K562 (cell line): Measurements from ENCODE around the gene MAN2A1. TPM values are rescaled to one million over a fixed set of nuclear protein-coding genes. Genes with fewer than 3 reads are reported as not detected.

Experiments
- ATAC-seq: fragments of 200-7000 bp; cut with Tn5 transposase; 3 replicates; pipeline ENCODE4 v1.9.1; 2020; ENCODE audit warnings: moderate library complexity
- BruUV-seq: library from RNA; stranded (reverse); fragments of 400-500 nt; replicated peaks from 2 replicates; lab custom pipeline; 2021; lab: Mats Ljungman, UMichigan
- CTCF ChIA-PET: fragments of 300-600 bp; formaldehyde crosslinking; extraction: SDS; loops from one replicate; lab custom pipeline; 2021; ENCODE audit warnings: low intra/inter-chr PET ratio; lab: Yijun Ruan, JAX
- POLR2A ChIA-PET: fragments of 300-600, 350-650 bp; sonication (Branson Sonifier 250); formaldehyde crosslinking; extraction: SDS; loops from one replicate; lab custom pipeline; 2021; ENCODE audit warnings: antibody characterized with exemption, inconsistent platforms; lab: Yijun Ruan, JAX
- DNase-seq, 4 experiments: peaks; one replicate each; pipeline versions ENCODE4 v3.0.0 to v3.0.0-alpha.2; 2011 to 2018; ENCODE audit warnings: low spot score in 3 of 4, mixed read lengths in 3 of 4; ENCODE audit errors: extremely low read depth in 1 of 4
- FAIRE-seq: peaks from 2 replicates; lab custom pipeline; 2011; peaks lifted over from hg19 to GRCh38; lab: Jason Lieb, UNC
- H2AFZ ChIP-seq: 2 replicates; pipeline ENCODE4 v1.6.0; 2011; ENCODE audit warnings: low read depth, low read length, control low read depth, inconsistent platforms
- H3K27ac ChIP-seq: fragments of 200-600 bp; 3 replicates; pipeline ENCODE4 v1.8.0; 2011; ENCODE audit warnings: low read depth, mild to moderate bottlenecking, control low read depth, inconsistent platforms, low read length, moderate library complexity, mixed read lengths; ENCODE audit errors: extremely low read depth
- H3K27me3 ChIP-seq, 2 experiments: fragments of 300-600 bp in 1 of 2; 2 replicates in 1 of 2; 3 replicates in 1 of 2; pipeline versions ENCODE4 v1.6.0 to v1.8.0; 2011; ENCODE audit warnings: inconsistent platforms in 2 of 2, low read length in 2 of 2, mild to moderate bottlenecking in 1 of 2, mixed read lengths in 1 of 2, moderate library complexity in 1 of 2; ENCODE audit not compliant: control insufficient read depth in 2 of 2, insufficient read depth in 2 of 2
- H3K36me3 ChIP-seq: fragments of 300-600 bp; 3 replicates; pipeline ENCODE4 v1.8.0; 2011; ENCODE audit warnings: mild to moderate bottlenecking, low read length, inconsistent platforms; ENCODE audit not compliant: control insufficient read depth, insufficient read depth
- H3K4me1 ChIP-seq, 2 experiments: fragments of 200-600 bp in 1 of 2; replicated peaks in 1 of 2; 2 replicates in 1 of 2; 3 replicates in 1 of 2; pipeline versions ENCODE4 v1.5.1 to v1.8.0; 2011; ENCODE audit warnings: inconsistent platforms in 2 of 2, low read length in 2 of 2, mild to moderate bottlenecking in 1 of 2, mixed read lengths in 1 of 2, moderate library complexity in 1 of 2; ENCODE audit not compliant: control insufficient read depth in 2 of 2, insufficient read depth in 2 of 2
- H3K4me2 ChIP-seq: 2 replicates; pipeline ENCODE4 v1.6.1; 2011; ENCODE audit warnings: low read length, control low read depth, inconsistent platforms, mixed read lengths; ENCODE audit not compliant: insufficient read depth
- H3K4me3 ChIP-seq: fragments of 200-600 bp; sonication (generic), shearing (Covaris generic); 2 replicates; pipeline ENCODE4 v1.5.1; 2016; ENCODE audit warnings: control low read depth, inconsistent platforms
- H3K79me2 ChIP-seq: fragments of 200-600 bp; 3 replicates; pipeline ENCODE4 v1.8.0; 2011; ENCODE audit warnings: low read length, inconsistent platforms; ENCODE audit not compliant: control insufficient read depth, insufficient read depth
- H3K9ac ChIP-seq, 2 experiments: 2 replicates each; pipeline versions ENCODE4 v1.6.0 to v1.6.1; 2011; ENCODE audit warnings: low read depth in 2 of 2, low read length in 2 of 2, control low read depth in 1 of 2, inconsistent platforms in 1 of 2, mild to moderate bottlenecking in 1 of 2, mixed read lengths in 1 of 2; ENCODE audit not compliant: insufficient read depth in 1 of 2
- H3K9me1 ChIP-seq: one replicate; pipeline ENCODE4 v1.6.0; 2011; ENCODE audit warnings: inconsistent platforms, mild to moderate bottlenecking, low read length, moderate library complexity; ENCODE audit not compliant: control insufficient read depth, insufficient read depth
- H3K9me3 ChIP-seq: replicated peaks from 2 replicates; pipeline ENCODE4 v1.5.1; 2011; ENCODE audit warnings: low read depth, low read length, inconsistent platforms; ENCODE audit not compliant: control insufficient read depth, insufficient read depth
- H4K20me1 ChIP-seq: replicated peaks from 2 replicates; pipeline ENCODE4 v1.6.1; 2011; ENCODE audit warnings: low read length, inconsistent platforms, mixed read lengths; ENCODE audit not compliant: control insufficient read depth, insufficient read depth
- BCL6 ChIP-seq: fragments of 250-450 bp; sonication (Bioruptor Pico); IDR thresholded peaks from 2 replicates; pipeline ENCODE4 v1.4.0; 2020
- CAMTA2 ChIP-seq: fragments of 250-450 bp; sonication (Bioruptor Pico); conservative IDR thresholded peaks from 2 replicates; pipeline ENCODE4 v1.5.1; 2022
- CBFA2T3 ChIP-seq: fragments of 450-650 bp; IDR thresholded peaks from 2 replicates; pipeline ENCODE4 v1.6.1; 2017
- ELF4 ChIP-seq: fragments of 450-650 bp; formaldehyde crosslinking; IDR thresholded peaks from 2 replicates; pipeline ENCODE4 v1.4.0; 2022; ENCODE audit warnings: missing genetic modification characterization
- U2AF2 ChIP-seq: fragments of 200-400 bp; formaldehyde crosslinking; optimal IDR thresholded peaks from 2 replicates; pipeline ENCODE3; 2017; ENCODE audit warnings: low read depth, mild to moderate bottlenecking, low read length
- ZC3H8 ChIP-seq: fragments of 450-650 bp; IDR thresholded peaks from 2 replicates; pipeline ENCODE4 v1.6.1; 2017
- ZNF143 ChIP-seq: sonication (generic); formaldehyde crosslinking; IDR thresholded peaks from 2 replicates; pipeline ENCODE4 v1.9.0; 2022; ENCODE audit warnings: mild to moderate bottlenecking, missing genetic modification reagents
- ZNF253 ChIP-seq: fragments of 250-450 bp; sonication (Bioruptor Pico); conservative IDR thresholded peaks from 2 replicates; pipeline ENCODE4 v1.6.1; 2021; ENCODE audit warnings: mild to moderate bottlenecking
- ZNF583 ChIP-seq: fragments of 250-450 bp; sonication (Bioruptor Pico); IDR thresholded peaks from 2 replicates; pipeline ENCODE4 v1.4.0; 2020
- WGBS: fragments of 100-300 bp; shearing (Covaris generic); methylation state at CpG from one replicate; pipeline ENCODE4 v1.1.6; 2016; ENCODE audit warnings: low coverage, mixed read lengths; ENCODE audit not compliant: insufficient coverage; ENCODE audit errors: missing lambda C conversion rate; 5-methylcytosine and 5-hydroxymethylcytosine counted together
- in situ Hi-C: fragments of 300-500 bp; cut with MboI; formaldehyde crosslinking; loops from 4 replicates; pipeline ENCODE4 v1.15.0; 2018; ENCODE audit warnings: inconsistent platforms, mixed read lengths
- intact Hi-C: fragments of 100-400 bp; cut with micrococcal nuclease; formaldehyde crosslinking; loops from 2 replicates; pipeline ENCODE4 v1.14.2; 2022
- polyA plus RNA-seq, 8 experiments: library from polyadenylated mRNA; depleted of rRNA in 4 of 8; stranded (reverse) in 5 of 8; unstranded in 3 of 8; fragments of >200 nt; fragmentation: Nextera tagmentation in 2 of 8; fragmentation: Illumina TruSeq in 1 of 8; extraction: Ambion mirVana in 2 of 8; extraction: Trizol in 1 of 8; gene quantifications; 2 replicates each; pipeline versions ENCODE4 v1.2.1 to v1.2.3, GENCODE V29; 2011 to 2014; ENCODE audit warnings: inconsistent platforms in 1 of 8, missing spikeins in 1 of 8
- total RNA-seq, 7 experiments: library from RNA; depleted of rRNA in 6 of 7; stranded (reverse); fragments of >200 nt in 6 of 7; fragmentation: Illumina TruSeq in 2 of 7; extraction: Trizol in 2 of 7; gene quantifications; 2 replicates each; pipeline versions ENCODE4 v1.2.1 to v1.2.3, GENCODE V29; 2011 to 2021; ENCODE audit warnings: low replicate concordance in 1 of 7
- TF ChIP-seq, protein P1 (sequence below): sonication (generic); IDR thresholded peaks from 2 replicates; pipeline ENCODE4 v1.6.1; 2016
- TF ChIP-seq, protein P2 (sequence below): sonication (generic); formaldehyde crosslinking; IDR thresholded peaks from 2 replicates; pipeline ENCODE4 v1.8.1; 2023; ENCODE audit warnings: mild to moderate bottlenecking, missing genetic modification reagents, moderate library complexity

MAN2A1 gene
- total and polyA plus RNA-seq, 9 of the 15 experiments (the other 6 are each of a cell fraction or from before 2014, with no cell fraction given) = 5.2 to 32.0 (median 19.8) TPM

DNA sequence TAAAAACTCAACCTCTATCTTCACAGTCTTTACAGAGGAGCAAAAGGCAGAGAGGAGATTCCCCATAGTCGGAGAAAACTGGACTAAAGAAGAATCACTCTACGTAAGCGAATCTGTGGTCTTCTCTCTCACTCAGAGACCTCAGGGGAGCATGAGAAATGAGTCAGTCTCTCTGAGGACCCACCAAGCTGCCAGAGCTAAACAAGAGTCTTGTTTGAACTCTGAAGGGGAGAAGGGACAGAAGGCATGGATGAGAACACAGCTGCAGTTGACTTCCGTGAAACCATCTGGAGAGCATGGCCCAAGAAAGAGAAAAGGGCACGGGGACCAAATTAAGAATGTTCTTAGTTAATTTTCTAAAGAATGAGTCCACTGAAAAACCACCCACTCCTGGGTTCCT, 12.8 kb upstream of the MAN2A1 start (continued):
- TF ChIP-seq ZNF583 (CRISPR knock-in tag) (no peak), CAMTA2 (CRISPR knock-in tag) (no peak)

DNA sequence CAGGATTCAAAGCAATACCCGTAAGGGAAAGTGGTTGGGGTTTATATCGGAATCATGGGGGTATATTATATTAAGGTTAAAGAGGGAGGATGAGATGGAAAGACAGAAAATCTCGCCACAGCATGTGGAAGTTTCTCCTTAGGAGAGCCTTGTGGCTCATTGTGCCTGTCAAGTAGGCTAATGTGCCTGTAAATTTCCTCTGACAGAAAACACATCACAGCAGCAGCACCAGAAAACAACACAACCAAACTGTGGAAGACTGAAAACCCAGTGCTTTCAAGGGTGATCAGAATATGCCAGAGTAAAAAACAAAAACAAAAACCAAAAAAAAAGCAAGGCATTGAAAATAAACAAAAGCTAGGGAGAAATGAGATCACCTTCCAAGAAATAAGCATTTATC, 11.3 kb upstream of the MAN2A1 start:
- H2AFZ ChIP-seq = no peak overlapping the region
- no peaks in the 10 kb centered on the region for H3K79me2 ChIP-seq
- intact Hi-C loops = no loop called here
- H3K27ac ChIP-seq = no peak overlapping the region
- peaks cover 5% of the 10 kb centered on the region in 2 experiments; a peak in 2 of 5 replicates for H3K27me3 ChIP-seq
- FAIRE-seq (no peak), ATAC-seq (no peak), DNase-seq (no peak)
- in situ Hi-C loops = no loop called here
- no peak overlapping the region for H3K4me2 ChIP-seq
- WGBS = 13% methylated on average over 3 of the region's 3 CpGs
- H4K20me1 ChIP-seq = no peaks in the 10 kb centered on the region
- H3K36me3 ChIP-seq = no peaks in the 10 kb centered on the region
- no peak overlapping the region for H3K9ac ChIP-seq
- no peak overlapping the region for H3K4me3 ChIP-seq
- ChIA-PET CTCF (no interaction called here), POLR2A (no interaction called here)
- H3K9me3 ChIP-seq = no peaks in the 10 kb centered on the region
- no peaks in the 10 kb centered on the region for H3K9me1 ChIP-seq
- BruUV-seq = no TSS peak
- H3K4me1 ChIP-seq = no peaks in the 10 kb centered on the region
- TF ChIP-seq ELF4 (CRISPR knock-in tag) = no peak
- TF ChIP-seq, protein P1, sequence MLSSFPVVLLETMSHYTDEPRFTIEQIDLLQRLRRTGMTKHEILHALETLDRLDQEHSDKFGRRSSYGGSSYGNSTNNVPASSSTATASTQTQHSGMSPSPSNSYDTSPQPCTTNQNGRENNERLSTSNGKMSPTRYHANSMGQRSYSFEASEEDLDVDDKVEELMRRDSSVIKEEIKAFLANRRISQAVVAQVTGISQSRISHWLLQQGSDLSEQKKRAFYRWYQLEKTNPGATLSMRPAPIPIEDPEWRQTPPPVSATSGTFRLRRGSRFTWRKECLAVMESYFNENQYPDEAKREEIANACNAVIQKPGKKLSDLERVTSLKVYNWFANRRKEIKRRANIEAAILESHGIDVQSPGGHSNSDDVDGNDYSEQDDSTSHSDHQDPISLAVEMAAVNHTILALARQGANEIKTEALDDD = no peak
- TF ChIP-seq, protein P2, sequence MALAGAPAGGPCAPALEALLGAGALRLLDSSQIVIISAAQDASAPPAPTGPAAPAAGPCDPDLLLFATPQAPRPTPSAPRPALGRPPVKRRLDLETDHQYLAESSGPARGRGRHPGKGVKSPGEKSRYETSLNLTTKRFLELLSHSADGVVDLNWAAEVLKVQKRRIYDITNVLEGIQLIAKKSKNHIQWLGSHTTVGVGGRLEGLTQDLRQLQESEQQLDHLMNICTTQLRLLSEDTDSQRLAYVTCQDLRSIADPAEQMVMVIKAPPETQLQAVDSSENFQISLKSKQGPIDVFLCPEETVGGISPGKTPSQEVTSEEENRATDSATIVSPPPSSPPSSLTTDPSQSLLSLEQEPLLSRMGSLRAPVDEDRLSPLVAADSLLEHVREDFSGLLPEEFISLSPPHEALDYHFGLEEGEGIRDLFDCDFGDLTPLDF (CRISPR knock-in tag) = no peak
- TF ChIP-seq CBFA2T3 = no peak
- TF ChIP-seq U2AF2 = no peak
- no peak for TF ChIP-seq ZNF143 (CRISPR knock-in tag)
- TF ChIP-seq BCL6 (CRISPR knock-in tag) = no peak
- TF ChIP-seq ZNF253 = no peak
- TF ChIP-seq ZC3H8 = no peak
